ENCODE results near the gene MOB3B.
A peak's percentile ranks its signal among the peaks of the same experiment; 100 is the strongest.

- TF ChIP-seq CTCF (IDR thresholded peaks at IDR 0.05) (no peak), EP300 (IDR thresholded peaks at IDR 0.05) (peak in 1 of 2 donors; percentile 56), POLR2A (IDR thresholded peaks at IDR 0.05) (no peak)
These were observed 56.5 kb downstream of the MOB3B start for GRCh38 chr9:27473111-27473529.
